Liver (tissue), 9 donors: ENCODE results near the gene LONRF2. TPM values are rescaled to one million over a fixed set of nuclear protein-coding genes. Genes with fewer than 3 reads are reported as not detected.

ENCODE experiments used
- DNase-seq: peaks from one replicate; pipeline ENCODE4 v3.0.0-alpha.2; 2017; ENCODE audit warnings: low spot score
- H3K27ac ChIP-seq, 2 donors: one replicate each; pipeline ENCODE4 v1.7.0; 2013; ENCODE audit warnings: inconsistent platforms in 2 of 2, low read length in 2 of 2, control low read depth in 1 of 2, low read depth in 1 of 2, mild to moderate bottlenecking in 1 of 2
- H3K27me3 ChIP-seq, 4 donors: one replicate each; pipeline versions ENCODE4 v1.6.1 to v1.7.0; 2013; ENCODE audit warnings: low read length in 3 of 4, inconsistent platforms in 1 of 4, mild to moderate bottlenecking in 1 of 4, moderate library complexity in 1 of 4; ENCODE audit not compliant: control insufficient read depth in 4 of 4, insufficient read depth in 4 of 4
- H3K36me3 ChIP-seq, 4 donors: one replicate each; pipeline versions ENCODE4 v1.6.1 to v1.7.0; 2013; ENCODE audit warnings: low read length in 3 of 4, mild to moderate bottlenecking in 3 of 4, low read depth in 1 of 4, moderate library complexity in 1 of 4; ENCODE audit not compliant: control insufficient read depth in 4 of 4, insufficient read depth in 3 of 4
- H3K4me1 ChIP-seq, 4 donors: one replicate each; pipeline versions ENCODE4 v1.6.1 to v1.7.0; 2013; ENCODE audit warnings: low read length in 3 of 4, mild to moderate bottlenecking in 3 of 4, moderate library complexity in 1 of 4; ENCODE audit not compliant: control insufficient read depth in 4 of 4, insufficient read depth in 4 of 4
- H3K4me3 ChIP-seq, 3 donors: one replicate each; pipeline versions ENCODE4 v1.6.1 to v1.7.0; 2013; ENCODE audit warnings: low read length in 3 of 3, control low read depth in 1 of 3, low read depth in 1 of 3, mild to moderate bottlenecking in 1 of 3
- H3K9ac ChIP-seq, 2 donors: one replicate each; pipeline ENCODE4 v1.7.0; 2013; ENCODE audit warnings: low read length in 2 of 2, mild to moderate bottlenecking in 2 of 2, moderate library complexity in 2 of 2, control low read depth in 1 of 2, low read depth in 1 of 2
- H3K9me3 ChIP-seq, 4 donors: one replicate each; pipeline versions ENCODE4 v1.6.1 to v1.7.0; 2013; ENCODE audit warnings: low read length in 3 of 4; ENCODE audit not compliant: control insufficient read depth in 4 of 4
- ATF3 ChIP-seq: IDR thresholded peaks from 2 replicates; pipeline ENCODE4 v1.6.1; 2016; ENCODE audit warnings: antibody characterized with exemption
- FOXA1 ChIP-seq: IDR thresholded peaks from 2 replicates; pipeline ENCODE4 v1.6.1; 2016; ENCODE audit warnings: antibody characterized with exemption
- FOXA2 ChIP-seq: IDR thresholded peaks from 2 replicates; pipeline ENCODE4 v1.6.1; 2016; ENCODE audit warnings: antibody characterized with exemption
- GABPA ChIP-seq, 2 donors: IDR thresholded peaks in 1 of 2; conservative IDR thresholded peaks in 1 of 2; 2 replicates each; pipeline ENCODE4 v1.6.1; 2016; ENCODE audit warnings: antibody characterized with exemption in 2 of 2, mild to moderate bottlenecking in 1 of 2, moderate library complexity in 1 of 2
- HNF4A ChIP-seq, 2 donors: conservative IDR thresholded peaks; 2 replicates each; pipeline ENCODE4 v1.6.1; 2016; ENCODE audit warnings: antibody characterized with exemption in 2 of 2, mild to moderate bottlenecking in 2 of 2
- HNF4G ChIP-seq: IDR thresholded peaks from 2 replicates; pipeline ENCODE4 v1.6.1; 2016; ENCODE audit warnings: antibody characterized with exemption
- JUND ChIP-seq, 2 donors: IDR thresholded peaks; 2 replicates each; pipeline ENCODE4 v1.6.1; 2016; ENCODE audit warnings: antibody characterized with exemption in 2 of 2
- NR2F2 ChIP-seq: IDR thresholded peaks from 2 replicates; pipeline ENCODE4 v1.6.1; 2016; ENCODE audit warnings: antibody characterized with exemption
- RAD21 ChIP-seq, 2 donors: IDR thresholded peaks; 2 replicates each; pipeline ENCODE4 v1.6.1; 2016; ENCODE audit warnings: antibody characterized with exemption in 2 of 2, mild to moderate bottlenecking in 2 of 2
- REST ChIP-seq: IDR thresholded peaks from 2 replicates; pipeline ENCODE4 v1.6.1; 2016; ENCODE audit warnings: antibody characterized with exemption, mild to moderate bottlenecking
- RXRA ChIP-seq, 2 donors: IDR thresholded peaks; 2 replicates each; pipeline ENCODE4 v1.6.1; 2017 to 2018; ENCODE audit warnings: antibody characterized with exemption in 2 of 2, mild to moderate bottlenecking in 1 of 2
- SP1 ChIP-seq: IDR thresholded peaks from 2 replicates; pipeline ENCODE4 v1.6.1; 2018; ENCODE audit warnings: antibody characterized with exemption, mild to moderate bottlenecking
- TAF1 ChIP-seq: conservative IDR thresholded peaks from 2 replicates; pipeline ENCODE4 v1.6.1; 2016; ENCODE audit warnings: antibody characterized with exemption, mild to moderate bottlenecking
- YY1 ChIP-seq: IDR thresholded peaks from 2 replicates; pipeline ENCODE4 v1.6.1; 2016; ENCODE audit warnings: antibody characterized with exemption, mild to moderate bottlenecking
- ZBTB33 ChIP-seq: IDR thresholded peaks from 2 replicates; pipeline ENCODE4 v1.6.1; 2016; ENCODE audit warnings: antibody characterized with exemption
- WGBS: extraction: QIAGEN DNeasy Blood & Tissue Kit; methylation state at CpG from one replicate; pipeline ENCODE4 v1.1.7; 2013; 5-methylcytosine and 5-hydroxymethylcytosine counted together
- polyA plus RNA-seq, 2 donors: library from polyadenylated mRNA; stranded (reverse) in 1 of 2; unstranded in 1 of 2; fragments of 200-250 nt in 1 of 2; fragments of >200 nt in 1 of 2; fragmentation: Nextera tagmentation in 1 of 2; extraction: Ambion mirVana in 1 of 2; gene quantifications; one replicate each; pipeline versions ENCODE4 v1.2.1 to v1.2.3, GENCODE V29; 2013 to 2015
- total RNA-seq, 2 donors: library from RNA; depleted of rRNA; stranded (reverse); fragments of >200 nt; gene quantifications; one replicate each; pipeline ENCODE4 v1.2.3, GENCODE V29; 2014
- TF ChIP-seq, protein P1 (sequence below): IDR thresholded peaks from 2 replicates; pipeline ENCODE4 v1.6.1; 2016; ENCODE audit warnings: antibody characterized with exemption
- TF ChIP-seq, protein P2 (sequence below): fragments of 150-350 bp; IDR thresholded peaks from 2 replicates; pipeline ENCODE4 v1.5.1; 2017; ENCODE audit warnings: improper control_type of control experiment, low read depth, low read length; ENCODE audit not compliant: missing input control
- donor health status: healthy.
- donor health status: healthy.
- donor health status: healthy.
- donor health status: healthy.
- donor health status: healthy.

Gene LONRF2
- total and polyA plus RNA-seq, 4 donors = 0.06 to 3.7 (median 0.24) TPM

DNA sequence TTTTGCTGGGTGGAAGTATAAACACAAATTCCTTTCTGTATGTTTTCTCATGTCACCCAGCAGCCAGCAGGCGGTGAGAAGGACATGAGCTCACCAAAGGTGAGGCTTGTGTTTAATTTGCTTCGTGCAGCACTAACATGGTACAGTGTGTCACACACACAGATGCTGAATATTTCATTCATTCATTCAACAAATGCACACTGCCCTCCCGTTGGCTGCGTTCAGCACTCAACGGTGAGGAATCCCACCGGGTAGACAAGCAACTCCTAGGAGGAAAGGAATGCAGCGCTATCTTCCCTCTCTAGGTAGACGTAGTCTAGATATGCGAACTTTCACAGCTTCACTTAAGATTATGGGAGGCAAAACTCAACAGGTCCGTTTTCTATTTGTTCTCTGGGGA is 85.1 kb downstream of the LONRF2 start:
- no peaks in the 10 kb centered on the region for H3K27me3 ChIP-seq
- H3K4me3 ChIP-seq = no peak overlapping the region
- TF ChIP-seq HNF4G (no peak), ATF3 (no peak), GABPA (IDR thresholded peaks at IDR 0.05 in 1 of 2, conservative IDR thresholded peaks at IDR 0.05 in 1 of 2) (no peak), NR2F2 (no peak), RXRA (IDR thresholded peaks at IDR 0.05) (no peak), YY1 (no peak), HNF4A (conservative IDR thresholded peaks at IDR 0.05) (no peak), RAD21 (IDR thresholded peaks at IDR 0.05) (no peak), ZBTB33 (no peak), JUND (IDR thresholded peaks at IDR 0.05) (no peak), SP1 (no peak), TAF1 (no peak), FOXA1 (no peak), FOXA2 (no peak)
- TF ChIP-seq, protein P1, sequence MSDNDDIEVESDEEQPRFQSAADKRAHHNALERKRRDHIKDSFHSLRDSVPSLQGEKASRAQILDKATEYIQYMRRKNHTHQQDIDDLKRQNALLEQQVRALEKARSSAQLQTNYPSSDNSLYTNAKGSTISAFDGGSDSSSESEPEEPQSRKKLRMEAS = no peak
- TF ChIP-seq, protein P2, sequence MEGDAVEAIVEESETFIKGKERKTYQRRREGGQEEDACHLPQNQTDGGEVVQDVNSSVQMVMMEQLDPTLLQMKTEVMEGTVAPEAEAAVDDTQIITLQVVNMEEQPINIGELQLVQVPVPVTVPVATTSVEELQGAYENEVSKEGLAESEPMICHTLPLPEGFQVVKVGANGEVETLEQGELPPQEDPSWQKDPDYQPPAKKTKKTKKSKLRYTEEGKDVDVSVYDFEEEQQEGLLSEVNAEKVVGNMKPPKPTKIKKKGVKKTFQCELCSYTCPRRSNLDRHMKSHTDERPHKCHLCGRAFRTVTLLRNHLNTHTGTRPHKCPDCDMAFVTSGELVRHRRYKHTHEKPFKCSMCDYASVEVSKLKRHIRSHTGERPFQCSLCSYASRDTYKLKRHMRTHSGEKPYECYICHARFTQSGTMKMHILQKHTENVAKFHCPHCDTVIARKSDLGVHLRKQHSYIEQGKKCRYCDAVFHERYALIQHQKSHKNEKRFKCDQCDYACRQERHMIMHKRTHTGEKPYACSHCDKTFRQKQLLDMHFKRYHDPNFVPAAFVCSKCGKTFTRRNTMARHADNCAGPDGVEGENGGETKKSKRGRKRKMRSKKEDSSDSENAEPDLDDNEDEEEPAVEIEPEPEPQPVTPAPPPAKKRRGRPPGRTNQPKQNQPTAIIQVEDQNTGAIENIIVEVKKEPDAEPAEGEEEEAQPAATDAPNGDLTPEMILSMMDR = no peak
- H3K4me1 ChIP-seq = no peaks in the 10 kb centered on the region
- H3K27ac ChIP-seq = no peak overlapping the region
- DNase-seq = no peak
- no peaks in the 10 kb centered on the region for H3K9me3 ChIP-seq
- no peaks in the 10 kb centered on the region for H3K36me3 ChIP-seq
- 88% methylated on average over 10 of the region's 10 CpGs for WGBS
- H3K9ac ChIP-seq = no peak overlapping the region

- no peak overlapping the region for H3K4me3 ChIP-seq
- no peak overlapping the region for H3K27ac ChIP-seq
- no peaks in the 10 kb centered on the region for H3K4me1 ChIP-seq
- WGBS = 87% methylated on average over 6 of the region's 6 CpGs
- H3K9ac ChIP-seq = no peak overlapping the region
- H3K36me3 ChIP-seq = no peaks in the 10 kb centered on the region
- H3K27me3 ChIP-seq = no peaks in the 10 kb centered on the region
- DNase-seq = no peak
- H3K9me3 ChIP-seq = no peaks in the 10 kb centered on the region
- no peak for TF ChIP-seq JUND (IDR thresholded peaks at IDR 0.05)
- no peak for TF ChIP-seq ZBTB33
- TF ChIP-seq YY1 = no peak
- no peak for TF ChIP-seq RXRA (IDR thresholded peaks at IDR 0.05)
- TF ChIP-seq ATF3 = no peak
- TF ChIP-seq REST = no peak
- no peak for TF ChIP-seq RAD21 (IDR thresholded peaks at IDR 0.05)
Observed at GRCh38 chr2:100236166-100236565, 86.1 kb downstream of the LONRF2 start.
